ENCODE results near the gene CFAP92.

GRCh38 chr3:128993461-128994172 is at the start of gene CFAP92:
- TF ChIP-seq POLR2AphosphoS5 (IDR thresholded peaks at IDR 0.05; ENCODE audit: low read depth, low read length) (no peak), TAF1 (IDR thresholded peaks at IDR 0.05; ENCODE audit: borderline replicate concordance, insufficient read depth, low read length) (no peak), REST (IDR thresholded peaks at IDR 0.05; ENCODE audit: insufficient read depth in 1 of 2, low read depth in 2 of 2, low read length in 2 of 2) (no peak), SIN3A (IDR thresholded peaks at IDR 0.05; ENCODE audit: borderline replicate concordance, insufficient read depth, low read length) (no peak)

All from PFSK-1 (cell line).